ENCODE results near the gene GLYAT.

Gene GLYAT

GRCh38 chr11:58659404-58659803 is 72.3 kb downstream of the GLYAT start:
- H3K4me3 ChIP-seq (ENCODE audit: low read depth, low read length) = no peak overlapping the region
- no peak for DNase-seq (ENCODE audit: low read depth)
- TF ChIP-seq MYC (IDR thresholded peaks at IDR 0.05; ENCODE audit: low read depth, low read length) = no peak
- TF ChIP-seq POLR2A (IDR thresholded peaks at IDR 0.05; ENCODE audit: extremely low read depth, insufficient read length) = no peak
- no peak for TF ChIP-seq MAX (IDR thresholded peaks at IDR 0.05; ENCODE audit: low read depth, low read length)
- no peak for TF ChIP-seq CTCF (IDR thresholded peaks at IDR 0.05; ENCODE audit: low read depth, low read length)

Data from NB4 (cell line).